Ectodermal cell (in vitro differentiated cells): ENCODE measurements around the gene KRTAP5-2.

ENCODE experiments used
- H3K27ac ChIP-seq: 2 replicates; pipeline ENCODE4 v1.7.0; 2013; ENCODE audit warnings: mild to moderate bottlenecking, low read depth, low read length; ENCODE audit not compliant: insufficient read depth, poor library complexity, severe bottlenecking
- H3K27me3 ChIP-seq: 2 replicates; pipeline ENCODE4 v1.7.0; 2013; ENCODE audit warnings: mild to moderate bottlenecking, low read length; ENCODE audit not compliant: insufficient read depth, control insufficient read depth, poor library complexity, severe bottlenecking
- H3K36me3 ChIP-seq: one replicate; pipeline ENCODE4 v1.7.0; 2013; ENCODE audit warnings: low read length; ENCODE audit not compliant: control insufficient read depth, insufficient read depth
- H3K4me1 ChIP-seq: one replicate; pipeline ENCODE4 v1.7.0; 2013; ENCODE audit warnings: low read length; ENCODE audit not compliant: control insufficient read depth, insufficient read depth
- H3K4me3 ChIP-seq: 2 replicates; pipeline ENCODE4 v1.7.0; 2013; ENCODE audit warnings: low read depth, low read length, control low read depth; ENCODE audit not compliant: insufficient read depth
- H3K9me3 ChIP-seq: 2 replicates; pipeline ENCODE4 v1.7.0; 2013; ENCODE audit warnings: mild to moderate bottlenecking, low read length, moderate library complexity; ENCODE audit not compliant: control insufficient read depth
- WGBS, 2 experiments: methylation state at CpG; one replicate each; pipeline ENCODE4 v1.1.7; 2013; ENCODE audit warnings: missing lambda C conversion rate in 2 of 2; 5-methylcytosine and 5-hydroxymethylcytosine counted together

KRTAP5-2 gene

GRCh38 chr11:1569251-1569780, 28.8 kb downstream of the KRTAP5-2 start:
- H3K4me1 ChIP-seq, result peaks cover 21% of the 10 kb centered on the region
- no peaks in the 10 kb centered on the region for H3K36me3 ChIP-seq
- peaks cover 55% of the 10 kb centered on the region for H3K27me3 ChIP-seq
- no peak overlapping the region for H3K27ac ChIP-seq
- no peak overlapping the region for H3K4me3 ChIP-seq
- WGBS, 2 experiments, result 86 to 87% methylated on average over 14 of the region's 14 CpGs
- no peaks in the 10 kb centered on the region for H3K9me3 ChIP-seq

- H3K9me3 ChIP-seq, result no peaks in the 10 kb centered on the region
- H3K4me3 ChIP-seq, result no peak overlapping the region
- H3K4me1 ChIP-seq, result peaks cover 19% of the 10 kb centered on the region
- H3K27ac ChIP-seq, result no peak overlapping the region
- H3K36me3 ChIP-seq, result no peaks in the 10 kb centered on the region
- peaks cover 47% of the 10 kb centered on the region for H3K27me3 ChIP-seq
- 15% methylated on average over 13 of the region's 13 CpGs for WGBS, 2 experiments
Measured at GRCh38 chr11:1568441-1568911, 29.6 kb downstream of the KRTAP5-2 start.

DNA sequence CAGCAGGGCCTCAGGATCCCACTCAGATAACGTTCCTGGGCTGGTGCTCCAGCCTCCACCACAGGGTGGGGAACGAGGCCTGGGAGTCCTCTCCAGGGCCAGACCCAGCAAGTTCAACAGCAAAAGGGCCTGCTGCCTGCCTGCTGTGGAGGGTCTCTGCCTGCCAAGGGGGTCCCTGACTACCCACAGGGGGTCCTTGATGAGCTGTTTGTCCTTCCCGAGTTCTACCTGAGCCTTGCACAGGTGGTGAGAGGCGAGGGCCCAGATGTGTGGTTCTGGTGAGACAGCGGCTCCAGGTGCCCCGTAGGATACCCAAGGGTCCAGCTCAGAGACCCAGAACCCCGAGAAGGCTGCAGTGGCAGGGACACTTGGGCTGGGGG, 30.4 kb downstream of the KRTAP5-2 start:
- no peak overlapping the region for H3K27ac ChIP-seq
- no peaks in the 10 kb centered on the region for H3K9me3 ChIP-seq
- 88% methylated on average over 7 of the region's 7 CpGs for WGBS, 2 experiments
- H3K4me1 ChIP-seq, result peaks cover 15% of the 10 kb centered on the region
- no peaks in the 10 kb centered on the region for H3K36me3 ChIP-seq
- peaks cover 39% of the 10 kb centered on the region for H3K27me3 ChIP-seq
- H3K4me3 ChIP-seq, result no peak overlapping the region

- H3K36me3 ChIP-seq, result no peaks in the 10 kb centered on the region
- no peak overlapping the region for H3K27ac ChIP-seq
- H3K27me3 ChIP-seq, result peaks cover 34% of the 10 kb centered on the region
- H3K9me3 ChIP-seq, result no peaks in the 10 kb centered on the region
- 87% methylated on average over 13 of the region's 13 CpGs for WGBS, 2 experiments
- no peak overlapping the region for H3K4me3 ChIP-seq
- H3K4me1 ChIP-seq, result peaks cover 12% of the 10 kb centered on the region
Measured at GRCh38 chr11:1567052-1567720, 30.9 kb downstream of the KRTAP5-2 start.

- WGBS, 2 experiments, result 89 to 94% methylated on average over 20 of the region's 20 CpGs
- H3K36me3 ChIP-seq, result no peaks in the 10 kb centered on the region
- peaks cover 12% of the 10 kb centered on the region for H3K4me1 ChIP-seq
Measured at GRCh38 chr11:1566381-1567051, 31.6 kb downstream of the KRTAP5-2 start.

DNA sequence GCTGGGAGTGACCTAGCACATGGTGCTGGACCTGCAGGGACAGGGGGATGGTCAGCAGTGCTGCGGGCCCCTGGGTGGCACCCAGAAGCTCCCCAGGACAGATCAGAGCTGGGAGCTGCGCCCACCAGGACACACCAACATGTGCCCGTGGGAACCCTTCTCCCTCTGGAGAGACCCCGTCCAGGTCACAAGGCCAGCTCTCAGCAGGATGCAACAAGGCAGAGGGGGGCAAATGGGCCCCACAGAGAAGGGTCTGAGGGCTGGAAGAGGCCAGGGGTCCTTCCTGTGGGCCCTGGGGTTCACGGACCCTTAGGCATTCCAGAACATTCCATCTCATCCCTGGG, 32.2 kb downstream of the KRTAP5-2 start:
- Histone ChIP-seq H3K4me1 (peaks cover 12% of the 10 kb centered on the region), H3K4me3 (no peak overlapping the region), H3K27ac (no peak overlapping the region), H3K27me3 (peaks cover 25% of the 10 kb centered on the region), H3K36me3 (no peaks in the 10 kb centered on the region), H3K9me3 (no peaks in the 10 kb centered on the region)
- WGBS, 2 experiments, result 91 to 92% methylated on average over 5 of the region's 5 CpGs

More at GRCh38 chr11:1566381-1567051, 31.6 kb downstream of the KRTAP5-2 start:
- H3K27me3 ChIP-seq, result peaks cover 31% of the 10 kb centered on the region
- no peaks in the 10 kb centered on the region for H3K9me3 ChIP-seq
- H3K4me3 ChIP-seq, result no peak overlapping the region
- H3K27ac ChIP-seq, result no peak overlapping the region

GRCh38 chr11:1565173-1565903, 32.8 kb downstream of the KRTAP5-2 start:
- Histone ChIP-seq H3K36me3 (no peaks in the 10 kb centered on the region), H3K27ac (no peak overlapping the region), H3K27me3 (peaks cover 20% of the 10 kb centered on the region), H3K9me3 (no peaks in the 10 kb centered on the region), H3K4me3 (no peak overlapping the region), H3K4me1 (peaks cover 12% of the 10 kb centered on the region)
- WGBS, 2 experiments, result 92 to 93% methylated on average over 28 of the region's 28 CpGs

DNA sequence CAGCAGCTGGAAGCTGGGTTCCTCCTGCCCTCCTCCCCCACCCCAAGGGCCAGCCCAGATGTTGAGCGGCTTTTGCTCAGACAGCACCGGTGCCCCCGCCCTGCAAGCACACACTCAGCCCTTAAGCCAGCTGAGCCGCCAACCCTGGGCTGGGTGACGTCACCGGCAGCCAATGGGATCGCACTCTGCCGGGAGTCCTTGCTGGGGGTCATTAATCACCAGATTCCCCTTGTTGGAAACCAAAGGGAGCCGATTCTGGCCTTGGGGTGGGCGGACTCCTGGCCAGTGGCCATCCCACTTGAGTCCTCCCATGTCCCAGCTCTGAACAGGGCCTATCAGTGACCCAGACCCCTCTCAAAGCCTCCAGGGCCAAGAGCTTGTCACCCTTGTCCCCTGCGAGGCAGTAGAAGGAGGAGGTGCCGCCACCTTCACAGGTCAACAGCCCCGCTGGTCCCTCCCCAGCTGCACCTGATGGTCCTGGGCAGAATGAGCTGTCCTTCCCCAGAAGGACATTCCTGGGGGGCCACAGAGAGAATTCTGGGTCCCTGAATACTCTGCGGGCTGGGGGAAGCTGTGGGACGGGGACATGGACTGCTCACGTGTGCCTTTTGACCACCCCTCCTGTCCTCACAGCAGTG, 33.4 kb downstream of the KRTAP5-2 start:
- 36 to 38% methylated on average over 16 of the region's 16 CpGs for WGBS, 2 experiments
- Histone ChIP-seq H3K9me3 (no peaks in the 10 kb centered on the region), H3K27me3 (peaks cover 13% of the 10 kb centered on the region), H3K4me1 (peaks cover 12% of the 10 kb centered on the region), H3K36me3 (no peaks in the 10 kb centered on the region), H3K4me3 (no peak overlapping the region), H3K27ac (no peak overlapping the region)

GRCh38 chr11:1563697-1564534, 34.2 kb downstream of the KRTAP5-2 start:
- Histone ChIP-seq H3K4me3 (no peak overlapping the region), H3K9me3 (no peaks in the 10 kb centered on the region), H3K4me1 (peaks cover 16% of the 10 kb centered on the region), H3K27me3 (peaks cover 6% of the 10 kb centered on the region), H3K27ac (no peak overlapping the region), H3K36me3 (no peaks in the 10 kb centered on the region)
- WGBS, 2 experiments, result 82 to 83% methylated on average over 29 of the region's 29 CpGs
